HG03039 (cell line): ENCODE results near the gene ZNF177.
"Not testable (repeated sequence)": the region's sequence is repeated elsewhere in the genome, so short reads cannot be mapped to it uniquely, and the experiment has no call there.

Experiments
- ATAC-seq: cut with Tn5 transposase; IDR thresholded peaks from one replicate; pipeline ENCODE4 v1.9.1; 2021; ENCODE audit warnings: mild to moderate bottlenecking, moderate library complexity; ENCODE audit not compliant: unreplicated experiment

The ZNF177 gene

DNA sequence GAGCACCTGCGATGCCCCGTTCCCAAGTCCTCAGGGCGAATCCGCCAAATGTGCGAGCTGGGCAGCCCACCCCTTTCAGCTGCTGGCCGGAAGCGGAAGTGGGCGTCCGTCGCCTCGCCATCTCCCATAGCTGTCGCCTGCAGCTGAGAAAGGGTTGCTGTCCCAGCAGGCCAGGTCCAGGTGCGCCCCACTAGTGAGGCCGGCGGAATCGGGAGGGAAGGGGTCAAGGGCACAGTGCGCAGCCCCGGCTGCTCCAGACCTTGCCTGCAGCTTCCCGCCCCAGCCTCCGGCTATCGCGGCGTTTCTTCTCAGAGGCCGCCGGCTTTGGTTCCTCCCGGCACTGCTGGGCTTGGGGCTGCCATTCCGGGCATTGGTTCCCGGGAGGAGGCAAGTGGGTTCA lies at the start of gene ZNF177:
ZNF177 (plus strand) TSS at position 109 of the 400 bp plus-strand sequence. CDS start 15,299 bp downstream, outside the sequence.
- no peak for ATAC-seq

- ATAC-seq = no peak
Measured at GRCh38 chr19:9313756-9314155, 49.1 kb upstream of the ZNF177 start.

DNA sequence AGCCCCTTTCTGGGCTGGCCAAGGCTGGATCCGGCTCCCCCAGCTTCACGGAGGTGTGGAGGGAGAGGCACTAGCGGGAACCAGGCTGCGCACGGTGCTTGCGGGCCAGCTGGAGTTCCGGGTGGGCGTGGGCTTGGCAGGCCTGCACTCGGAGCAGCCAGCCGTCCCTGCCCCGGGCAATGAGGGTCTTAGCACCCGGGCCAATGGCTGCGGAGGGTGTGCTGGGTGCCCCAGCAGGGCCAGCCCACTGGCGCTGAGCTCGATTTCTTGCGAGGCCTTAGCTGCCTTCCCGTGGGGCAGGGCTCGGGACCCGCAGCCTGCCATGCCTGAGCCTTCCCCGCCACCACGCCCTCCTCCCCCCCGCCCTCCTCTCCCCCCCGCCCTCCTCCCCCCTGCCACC lies 41.5 kb upstream of the ZNF177 start:
- ATAC-seq = no peak

GRCh38 chr19:9321756-9322155 lies 41.1 kb upstream of the ZNF177 start:
- not testable (repeated sequence) for ATAC-seq

- ATAC-seq = not testable (repeated sequence)
Measured at GRCh38 chr19:9322201-9322600, 40.6 kb upstream of the ZNF177 start.

DNA sequence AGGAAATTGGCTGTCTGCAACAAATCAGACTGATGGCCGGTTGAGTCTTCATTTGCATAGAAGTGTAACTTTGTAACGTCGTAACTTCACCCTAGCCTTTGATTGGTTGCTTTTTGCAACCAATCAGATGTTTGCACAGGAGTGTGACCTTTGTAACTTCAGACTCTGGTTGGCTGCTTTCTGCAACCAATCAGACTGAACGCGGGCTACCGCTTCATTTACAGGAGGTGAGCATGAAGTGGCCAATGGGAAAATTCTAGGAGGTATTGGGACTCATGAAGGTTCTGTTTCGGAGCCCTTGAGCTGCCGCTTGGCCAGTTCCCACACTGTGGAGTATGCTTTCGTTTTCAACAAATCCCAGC lies 39.3 kb upstream of the ZNF177 start:
- ATAC-seq = peak; percentile 12

DNA sequence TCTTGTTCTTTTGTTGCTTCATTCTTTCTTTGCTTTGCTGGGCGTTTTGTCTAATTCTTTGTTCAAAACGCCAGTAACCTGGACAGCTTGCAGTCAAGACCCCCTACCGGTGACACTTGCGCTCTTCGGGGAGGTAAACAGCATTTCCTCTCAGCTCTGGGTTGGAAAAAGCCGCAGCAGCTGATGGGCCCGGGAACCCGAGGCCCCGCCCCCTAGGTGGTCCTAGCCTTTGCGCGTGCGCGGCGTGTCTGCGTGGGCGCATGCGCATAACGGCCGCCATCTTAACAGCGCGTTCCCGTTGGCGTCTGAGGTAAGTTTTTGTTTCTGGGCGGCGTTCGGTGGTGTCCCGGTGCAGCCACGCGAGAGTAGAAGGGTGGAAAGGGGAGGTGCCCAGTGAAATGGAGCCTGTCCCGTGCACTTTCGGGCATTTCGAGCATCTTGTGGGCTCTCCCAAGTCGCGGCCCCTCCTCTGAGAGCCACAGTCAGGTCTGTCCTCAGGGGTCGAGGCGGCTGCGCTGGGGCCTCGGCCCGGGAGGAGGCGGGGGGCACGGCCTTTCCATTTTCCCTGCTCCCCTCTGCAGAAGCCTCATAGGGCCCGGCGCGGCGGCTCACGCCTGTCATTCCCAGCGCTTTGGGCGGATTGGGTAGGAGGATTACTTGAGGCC lies 38.8 kb upstream of the ZNF177 start, which contains the start of gene ZNF559:
ZNF559 (plus strand) TSS at position 261 of the 665 bp plus-strand sequence. CDS start 14,371 bp downstream, outside the sequence.
- peak; percentile 90 for ATAC-seq

GRCh38 chr19:9324584-9324962 lies 38.2 kb upstream of the ZNF177 start:
- ATAC-seq = no peak

GRCh38 chr19:9329999-9330398 lies 32.8 kb upstream of the ZNF177 start:
- no peak for ATAC-seq

GRCh38 chr19:9342610-9343304 lies 20.1 kb upstream of the ZNF177 start:
- ATAC-seq = no peak

- ATAC-seq = no peak
Measured at GRCh38 chr19:9345005-9345404, 17.8 kb upstream of the ZNF177 start.

DNA sequence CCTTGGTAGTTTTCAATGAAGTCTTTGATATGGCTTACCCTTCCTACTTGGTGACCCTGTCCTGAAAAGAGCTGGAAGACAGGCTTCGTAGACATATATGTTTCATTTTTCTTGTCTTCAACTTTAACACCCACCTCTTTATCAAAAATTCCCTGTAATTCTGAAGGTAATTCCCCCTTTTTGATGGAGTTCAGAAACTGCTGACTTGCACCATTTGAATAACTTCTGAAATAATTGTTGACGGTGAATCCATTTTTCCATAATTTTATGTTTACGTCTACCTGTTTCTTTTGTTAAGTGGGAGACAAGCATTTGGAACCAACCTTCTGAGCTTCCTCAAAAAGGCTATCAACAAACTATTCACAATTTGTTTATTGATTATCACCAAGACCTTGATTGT lies 14.6 kb upstream of the ZNF177 start:
- ATAC-seq = no peak

GRCh38 chr19:9348671-9349070 lies 14.1 kb upstream of the ZNF177 start:
- no peak for ATAC-seq

GRCh38 chr19:9352505-9352904 lies 10.3 kb upstream of the ZNF177 start:
- ATAC-seq = no peak

DNA sequence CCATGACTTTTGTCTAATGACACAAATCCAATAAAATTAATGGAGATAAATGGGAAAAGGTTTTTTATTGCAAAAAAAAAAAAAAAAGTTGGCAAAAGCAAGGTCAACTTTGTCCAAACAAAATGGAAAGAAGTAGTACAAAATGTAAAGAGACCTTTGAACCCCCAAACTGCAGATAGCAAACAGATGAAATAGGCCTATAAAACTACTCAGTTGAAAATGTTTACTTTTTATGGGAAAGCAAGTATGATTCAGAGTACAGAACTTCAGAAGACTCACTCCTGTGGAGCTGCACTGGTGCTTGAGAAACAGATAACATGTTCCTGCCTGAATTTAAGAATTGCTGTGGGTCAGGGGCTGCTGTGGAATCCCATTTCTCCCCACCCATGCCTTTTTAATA lies 9.8 kb upstream of the ZNF177 start:
- ATAC-seq = no peak

- ATAC-seq = no peak
Measured at GRCh38 chr19:9354651-9355050, 8.2 kb upstream of the ZNF177 start.

DNA sequence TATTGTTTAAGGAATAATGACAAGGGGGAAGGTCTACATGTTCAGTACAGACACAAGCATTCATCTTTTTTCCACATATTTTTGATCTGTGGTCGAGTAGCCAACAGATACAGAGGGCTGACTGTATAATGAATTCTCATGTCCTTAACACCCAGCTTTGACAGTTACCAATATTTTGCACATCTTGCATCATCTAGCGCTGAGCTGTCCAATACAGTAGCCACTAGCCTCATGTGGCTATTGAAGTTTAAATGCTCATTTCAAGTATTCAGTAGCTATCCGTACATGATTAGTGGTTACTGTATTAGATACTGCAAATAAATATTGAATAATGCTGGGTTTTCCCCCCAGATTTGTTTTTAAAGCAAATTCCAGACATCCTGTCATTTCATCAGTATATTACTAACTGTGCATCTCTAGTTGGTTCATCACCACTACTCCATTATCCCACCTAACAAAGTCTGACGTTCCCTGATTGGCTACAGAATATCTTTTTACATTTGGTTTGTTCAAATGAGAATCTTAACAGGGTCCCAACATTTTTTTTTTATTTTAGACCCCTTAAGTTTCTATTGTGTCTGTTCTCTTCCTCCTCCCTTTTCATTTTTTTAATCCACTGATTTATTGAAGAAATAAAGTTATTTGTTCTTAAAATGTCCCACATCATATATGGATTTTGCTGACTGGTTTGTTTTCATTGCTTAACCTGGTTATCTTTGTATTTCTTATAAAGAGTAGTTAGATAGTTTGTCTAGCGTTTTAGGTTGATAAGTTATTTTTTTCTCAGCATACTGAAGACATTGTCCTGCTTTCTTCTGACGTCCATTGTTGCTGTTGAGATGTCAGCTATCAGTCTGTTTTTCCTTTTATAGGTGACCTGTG lies 8.2 kb downstream of the ZNF177 start:
- ATAC-seq = no peak

DNA sequence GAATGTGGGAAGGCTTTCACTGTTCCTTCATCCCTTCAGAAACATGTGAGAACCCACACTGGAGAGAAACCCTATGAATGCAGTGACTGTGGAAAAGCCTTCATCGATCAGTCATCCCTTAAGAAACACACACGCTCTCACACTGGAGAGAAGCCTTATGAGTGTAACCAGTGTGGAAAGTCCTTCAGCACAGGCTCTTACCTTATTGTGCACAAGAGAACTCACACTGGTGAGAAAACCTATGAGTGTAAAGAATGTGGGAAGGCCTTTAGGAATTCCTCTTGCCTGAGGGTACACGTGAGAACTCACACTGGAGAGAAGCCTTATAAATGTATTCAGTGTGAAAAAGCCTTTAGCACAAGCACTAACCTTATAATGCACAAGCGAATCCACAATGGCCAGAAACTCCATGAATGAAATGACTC lies 18.6 kb downstream of the ZNF177 start:
- no peak for ATAC-seq

DNA sequence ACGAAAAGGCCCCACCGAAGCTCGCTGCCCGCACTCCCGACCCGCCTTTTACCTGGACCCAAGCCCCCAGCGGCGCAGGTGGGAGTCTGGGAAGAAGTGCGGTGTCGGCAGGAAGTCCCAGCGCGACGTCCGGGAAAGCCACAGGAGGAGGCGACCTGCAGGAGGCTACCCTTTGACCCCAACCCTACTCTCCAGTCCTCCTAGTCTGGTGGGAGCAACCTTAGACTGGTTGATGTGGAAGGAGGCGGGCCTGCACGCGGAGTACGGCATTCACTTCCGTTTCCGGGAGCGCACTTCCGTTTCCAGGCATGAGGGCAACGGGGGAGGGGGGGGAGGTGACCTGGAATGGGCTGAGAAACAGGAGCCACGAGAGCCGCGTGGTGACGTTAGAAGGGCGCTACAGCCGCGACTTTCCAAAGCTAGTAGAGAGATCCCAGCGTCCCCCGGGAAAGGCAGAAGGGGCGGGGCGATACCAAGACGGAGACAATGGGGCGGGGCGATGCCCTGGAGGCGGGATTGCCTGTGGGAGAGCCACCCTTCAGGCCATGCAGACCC lies 44.1 kb downstream of the ZNF177 start:
- no peak for ATAC-seq

- no peak for ATAC-seq
Measured at GRCh38 chr19:9407827-9408226, 45.0 kb downstream of the ZNF177 start.

DNA sequence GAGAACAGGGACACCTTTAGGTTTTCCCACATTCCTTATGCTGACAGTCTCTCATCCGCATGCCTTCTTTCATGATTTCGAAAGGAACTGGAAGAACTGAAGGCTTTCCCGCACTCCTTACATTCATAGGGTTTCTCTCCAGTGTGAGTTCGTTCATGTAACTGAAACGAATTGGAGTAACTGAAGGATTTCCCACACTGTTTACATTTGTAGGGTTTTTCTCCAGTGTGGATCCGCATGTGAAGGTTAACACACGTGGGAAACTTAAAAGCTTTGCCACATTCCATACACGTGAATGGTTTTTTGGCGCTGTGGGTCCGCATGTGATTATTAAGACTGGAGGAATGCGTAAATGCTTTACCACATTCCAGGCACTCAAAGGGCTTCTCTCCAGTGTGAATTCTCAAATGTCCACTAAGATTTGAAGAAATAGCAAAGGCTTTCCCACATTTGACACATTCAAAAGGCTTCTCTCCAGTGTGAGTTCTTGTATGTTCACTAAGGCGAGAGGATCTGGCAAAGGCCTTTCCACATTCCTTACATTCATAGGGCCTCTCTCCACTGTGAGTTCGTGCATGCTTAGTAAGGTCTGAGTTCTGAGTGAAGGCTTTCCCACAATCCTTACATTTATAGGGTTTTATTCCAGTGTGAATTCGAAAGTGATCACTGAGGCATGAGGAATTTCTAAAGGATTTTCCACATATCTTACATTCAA lies 50.6 kb downstream of the ZNF177 start:
- ATAC-seq = no peak
